RWPE1 (cell line): Measurements from ENCODE around the gene SRPK3.
"Not testable (repeated sequence)": the region's sequence is repeated elsewhere in the genome, so short reads cannot be mapped to it uniquely, and the experiment has no call there.

Source experiments
- CTCF ChIA-PET: fragments of 350-600 bp; sonication (Branson Sonifier 250); formaldehyde crosslinking; extraction: SDS; loops from one replicate; lab custom pipeline; 2021; lab: Yijun Ruan, JAX
- POLR2A ChIA-PET: fragments of 400-600 bp; formaldehyde crosslinking; extraction: SDS; loops from one replicate; lab custom pipeline; 2020; ENCODE audit warnings: antibody characterized with exemption; ENCODE audit not compliant: low non-redundant PET; lab: Yijun Ruan, JAX
- DNase-seq: peaks from one replicate; pipeline ENCODE4 v3.0.0; 2012; ENCODE audit warnings: low spot score
- H3K27ac ChIP-seq: fragments of 450-650 bp; 2 replicates; pipeline ENCODE4 v1.5.1; 2017
- CTCF ChIP-seq: fragments of 450-650 bp; conservative IDR thresholded peaks from 2 replicates; pipeline ENCODE4 v1.5.1; 2017; ENCODE audit warnings: low read depth, mild to moderate bottlenecking

Gene SRPK3

DNA sequence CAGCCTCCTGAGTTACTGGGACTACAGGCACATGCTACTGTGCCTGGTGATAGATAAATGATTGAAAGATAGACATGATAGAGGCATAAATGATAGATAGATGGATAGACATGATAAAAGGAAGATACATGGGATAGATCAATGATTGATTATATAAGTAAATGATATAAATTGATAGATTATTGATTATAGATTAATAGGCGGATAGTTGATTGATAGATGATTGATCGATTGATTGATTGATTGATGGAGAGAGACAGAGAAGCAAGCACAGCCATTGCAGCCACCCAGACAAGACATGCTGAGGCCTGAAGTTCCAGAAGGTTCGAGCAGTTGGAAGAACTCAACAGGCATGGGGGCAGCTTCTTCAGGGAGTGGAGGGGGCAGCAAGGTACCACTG, 34.5 kb upstream of the SRPK3 start:
- DNase-seq: no peak
- H3K27ac ChIP-seq: no peak overlapping the region
- CTCF ChIA-PET: no interaction called here
- TF ChIP-seq CTCF: no peak
- POLR2A ChIA-PET: no interaction called here

- POLR2A ChIA-PET, H3K27ac ChIP-seq, CTCF ChIA-PET, DNase-seq: not testable (repeated sequence)
Observed at GRCh38 chrX:153746991-153747390, 33.9 kb upstream of the SRPK3 start.

GRCh38 chrX:153749017-153749416, 31.8 kb upstream of the SRPK3 start:
- POLR2A ChIA-PET, DNase-seq, H3K27ac ChIP-seq, CTCF ChIA-PET: not testable (repeated sequence)

DNA sequence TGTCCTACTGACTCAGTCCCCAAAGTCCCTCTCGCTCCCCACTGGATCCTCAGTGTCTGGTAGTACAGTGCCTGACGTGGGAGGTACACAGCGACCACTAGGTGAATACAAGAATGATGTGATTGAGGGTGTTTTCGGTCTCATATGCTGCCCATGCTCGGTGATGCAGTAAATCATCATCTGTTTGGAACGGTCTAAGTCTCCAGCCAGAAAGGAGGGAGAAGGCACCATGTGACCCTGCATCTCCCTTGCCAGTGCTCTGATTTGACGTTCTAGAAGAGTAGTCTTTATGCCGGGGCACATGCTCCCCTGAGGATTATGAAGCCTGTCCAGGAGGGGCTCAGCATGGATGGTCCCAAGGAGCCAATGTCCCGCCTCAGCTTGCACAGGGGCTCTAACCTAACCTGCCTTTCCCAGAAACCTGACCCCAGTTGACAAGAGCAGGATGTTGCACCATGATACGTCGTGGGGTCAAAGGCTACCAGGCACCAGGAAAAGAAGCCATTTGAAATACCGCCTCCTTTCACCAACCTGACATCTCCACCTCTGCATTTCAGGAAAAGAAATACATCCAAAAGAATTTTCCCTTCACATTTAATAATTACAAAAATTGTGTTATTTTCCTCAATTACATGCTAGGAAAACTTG, 30.6 kb upstream of the SRPK3 start:
- H3K27ac ChIP-seq: no peak overlapping the region
- POLR2A ChIA-PET: no interaction called here
- TF ChIP-seq CTCF: no peak
- CTCF ChIA-PET: no interaction called here
- no peak for DNase-seq

DNA sequence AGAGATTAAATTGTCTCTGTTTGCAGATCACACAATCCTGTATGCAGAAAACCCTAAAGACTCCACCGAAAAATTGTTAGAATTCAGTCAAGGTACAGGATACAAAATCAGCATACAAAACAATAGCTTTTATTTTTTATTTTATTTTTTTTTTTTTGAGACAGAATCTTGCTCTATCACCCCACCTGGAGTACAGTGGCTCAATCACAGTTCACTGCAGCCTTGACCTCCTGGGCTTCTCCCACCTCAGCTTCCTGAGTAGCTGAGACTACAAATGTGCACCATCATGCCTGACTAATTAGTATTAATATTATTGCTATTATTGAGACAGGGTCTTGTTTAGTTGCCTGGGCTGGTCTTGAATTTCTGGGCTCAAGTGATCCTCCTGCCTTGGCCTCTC, 25.7 kb upstream of the SRPK3 start:
- H3K27ac ChIP-seq: no peak overlapping the region
- ChIA-PET CTCF (interaction anchor here (0.6 kb wide), 1 partner anchor 23 kb away, joined by 3 read pairs; no protein-coding TSS in a partner anchor), POLR2A (no interaction called here)

GRCh38 chrX:153761863-153762262, 19.0 kb upstream of the SRPK3 start:
- H3K27ac ChIP-seq: no peak overlapping the region
- no peak for DNase-seq
- ChIA-PET POLR2A (interaction anchor here (0.6 kb wide), 1 partner anchor 246 kb away, joined by 3 read pairs; no protein-coding TSS in a partner anchor), CTCF (no interaction called here)
- no peak for TF ChIP-seq CTCF

More for the DNA sequence above, 25.7 kb upstream of the SRPK3 start:
- DNase-seq: no peak
- TF ChIP-seq CTCF: no peak

DNA sequence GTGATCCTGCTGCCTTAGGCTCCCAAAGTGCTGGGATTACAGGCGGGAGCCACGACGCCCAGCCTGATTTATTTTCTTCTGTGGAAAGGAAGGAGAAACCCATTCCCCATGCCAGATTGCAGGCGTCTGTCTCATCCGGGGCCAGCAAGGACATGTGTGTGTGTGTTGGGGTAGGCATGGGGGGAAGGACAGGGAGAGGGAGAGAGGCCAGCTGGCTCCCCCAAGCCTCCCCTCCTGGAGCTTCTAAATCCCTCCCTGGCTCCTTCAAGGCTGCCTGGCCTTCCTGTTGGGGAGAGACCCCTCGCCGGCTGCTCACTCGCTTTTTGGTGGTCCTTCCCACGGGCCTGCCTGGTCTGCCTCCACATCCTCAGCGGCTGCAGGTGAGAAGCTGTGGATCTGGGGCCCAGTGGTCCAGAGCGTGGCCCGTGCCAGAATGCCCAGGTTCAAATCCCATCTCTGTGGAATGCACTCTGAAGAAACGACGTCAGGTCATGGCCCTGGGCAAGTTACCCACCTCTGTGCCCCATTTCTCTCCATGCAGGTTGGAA, 18.1 kb upstream of the SRPK3 start:
- DNase-seq: no peak
- POLR2A ChIA-PET: no interaction called here
- CTCF ChIA-PET: interaction anchor here (1.8 kb wide), 1 partner anchor 159 kb away, joined by 5 read pairs; no protein-coding TSS in a partner anchor
- TF ChIP-seq CTCF: no peak
- no peak overlapping the region for H3K27ac ChIP-seq
